H9 (cell line): Measurements from ENCODE around the gene ZNF202. TPM values are rescaled to one million over a fixed set of nuclear protein-coding genes. Genes with fewer than 3 reads are reported as not detected.
A peak's percentile ranks its signal among the peaks of the same experiment; 100 is the strongest.

Experiments
- DNase-seq: peaks from one replicate; pipeline ENCODE4 v3.0.0-alpha.2; 2017
- H2AFZ ChIP-seq: one replicate; pipeline ENCODE4 v1.6.1; 2013; ENCODE audit warnings: mild to moderate bottlenecking, low read length, control low read depth, moderate library complexity
- H2AK5ac ChIP-seq: 2 replicates; pipeline ENCODE4 v1.6.1; 2013; ENCODE audit warnings: low read length, control low read depth, mixed read lengths; ENCODE audit not compliant: insufficient read length
- H2BK120ac ChIP-seq: one replicate; pipeline ENCODE4 v1.6.1; 2013; ENCODE audit warnings: low read depth, mild to moderate bottlenecking, low read length, control low read depth, inconsistent platforms; ENCODE audit not compliant: poor library complexity, severe bottlenecking
- H2BK12ac ChIP-seq: 2 replicates; pipeline ENCODE4 v1.6.1; 2013; ENCODE audit warnings: low read length, control low read depth, mixed read lengths, low read depth; ENCODE audit not compliant: insufficient read length
- H2BK15ac ChIP-seq: 2 replicates; pipeline ENCODE4 v1.6.1; 2013; ENCODE audit warnings: low read depth, low read length, control low read depth
- H2BK20ac ChIP-seq: one replicate; pipeline ENCODE4 v1.6.1; 2013; ENCODE audit warnings: low read depth, mild to moderate bottlenecking, low read length, control low read depth, inconsistent platforms; ENCODE audit not compliant: poor library complexity, severe bottlenecking
- H2BK5ac ChIP-seq: 2 replicates; pipeline ENCODE4 v1.6.1; 2013; ENCODE audit warnings: low read length, control low read depth, mixed read lengths; ENCODE audit not compliant: insufficient read length
- H3K14ac ChIP-seq: 2 replicates; pipeline ENCODE4 v1.6.1; 2013; ENCODE audit warnings: low read length, control low read depth; ENCODE audit not compliant: insufficient read depth
- H3K18ac ChIP-seq: 2 replicates; pipeline ENCODE4 v1.6.1; 2013; ENCODE audit warnings: low read depth, mild to moderate bottlenecking, mixed read lengths, low read length, control low read depth; ENCODE audit not compliant: insufficient read length
- H3K23ac ChIP-seq: 2 replicates; pipeline ENCODE4 v1.6.1; 2013; ENCODE audit warnings: low read length, control low read depth, mixed read lengths, low read depth; ENCODE audit not compliant: insufficient read length
- H3K23me2 ChIP-seq: 2 replicates; pipeline ENCODE4 v1.6.1; 2013; ENCODE audit warnings: low read depth, mild to moderate bottlenecking, mixed read lengths, low read length, control low read depth; ENCODE audit not compliant: insufficient read length, poor library complexity, severe bottlenecking
- H3K27ac ChIP-seq: 2 replicates; pipeline ENCODE4 v1.5.1; 2013; ENCODE audit warnings: low read length, control low read depth, mixed read lengths, low read depth; ENCODE audit not compliant: insufficient read length
- H3K27me3 ChIP-seq: 2 replicates; pipeline ENCODE4 v1.6.1; 2013; ENCODE audit warnings: low read length, control low read depth, inconsistent platforms; ENCODE audit not compliant: insufficient read depth
- H3K4ac ChIP-seq: 2 replicates; pipeline ENCODE4 v1.6.1; 2013; ENCODE audit warnings: low read depth, mild to moderate bottlenecking, control low read depth, inconsistent platforms, low read length, moderate library complexity
- H3K4me1 ChIP-seq: 2 replicates; pipeline ENCODE4 v1.6.1; 2013; ENCODE audit warnings: low read length, control low read depth, inconsistent platforms; ENCODE audit not compliant: insufficient read depth
- H3K4me2 ChIP-seq: 2 replicates; pipeline ENCODE4 v1.6.1; 2013; ENCODE audit warnings: low read length, control low read depth, mixed read lengths; ENCODE audit not compliant: insufficient read length, insufficient read depth
- H3K56ac ChIP-seq: 2 replicates; pipeline ENCODE4 v1.6.1; 2013; ENCODE audit warnings: low read depth, mild to moderate bottlenecking, mixed read lengths, low read length, control low read depth; ENCODE audit not compliant: insufficient read length
- H3K79me1 ChIP-seq: 2 replicates; pipeline ENCODE4 v1.6.1; 2013; ENCODE audit warnings: low read depth, mild to moderate bottlenecking, moderate library complexity, low read length, control low read depth, inconsistent platforms; ENCODE audit not compliant: insufficient read depth, poor library complexity, severe bottlenecking
- H3K79me2 ChIP-seq: 2 replicates; pipeline ENCODE4 v1.6.1; 2013; ENCODE audit warnings: low read length, control low read depth, inconsistent platforms; ENCODE audit not compliant: insufficient read depth
- H3K9ac ChIP-seq: 2 replicates; pipeline ENCODE4 v1.6.1; 2013; ENCODE audit warnings: low read length, control low read depth, mixed read lengths; ENCODE audit not compliant: insufficient read length; ENCODE audit errors: extremely low read depth
- H3K9me3 ChIP-seq: one replicate; pipeline ENCODE4 v1.6.1; 2013; ENCODE audit warnings: low read depth, low read length, inconsistent platforms; ENCODE audit not compliant: control insufficient read depth
- H3T11ph ChIP-seq: one replicate; pipeline ENCODE4 v1.6.1; 2013; ENCODE audit warnings: mild to moderate bottlenecking, low read length, control low read depth, inconsistent platforms
- H4K20me1 ChIP-seq: one replicate; pipeline ENCODE4 v1.6.1; 2013; ENCODE audit not compliant: control insufficient read depth, insufficient read length, insufficient read depth
- H4K5ac ChIP-seq: 2 replicates; pipeline ENCODE4 v1.6.1; 2013; ENCODE audit warnings: low read depth, mild to moderate bottlenecking, mixed read lengths, low read length, control low read depth; ENCODE audit not compliant: insufficient read length
- H4K8ac ChIP-seq: replicated peaks from 2 replicates; pipeline ENCODE4 v1.6.1; 2013; ENCODE audit warnings: low read length, control low read depth, mixed read lengths, low read depth; ENCODE audit not compliant: insufficient read length
- H4K91ac ChIP-seq: 2 replicates; pipeline ENCODE4 v1.6.1; 2013; ENCODE audit warnings: low read depth, mild to moderate bottlenecking, moderate library complexity, mixed read lengths, low read length, control low read depth; ENCODE audit not compliant: insufficient read length
- H3K27ac Mint-ChIP-seq, 3 experiments: 2 replicates in 2 of 3; 3 replicates in 1 of 3; pipeline ENCODE4 v1.8.0; 2020 to 2021; ENCODE audit warnings: mixed read lengths in 3 of 3, mild to moderate bottlenecking in 1 of 3, moderate library complexity in 1 of 3
- H3K27me3 Mint-ChIP-seq: 2 replicates; pipeline ENCODE4 v1.8.0; 2021; ENCODE audit warnings: low read depth, mild to moderate bottlenecking, moderate library complexity, mixed read lengths
- H3K36me3 Mint-ChIP-seq, 3 experiments: 2 replicates in 2 of 3; 3 replicates in 1 of 3; pipeline ENCODE4 v1.8.0; 2020 to 2021; ENCODE audit warnings: low read depth in 3 of 3, mixed read lengths in 3 of 3; ENCODE audit not compliant: insufficient read depth in 1 of 3
- H3K4me1 Mint-ChIP-seq, 2 experiments: 2 replicates each; pipeline ENCODE4 v1.8.0; 2020; ENCODE audit warnings: mixed read lengths in 2 of 2
- H3K4me3 Mint-ChIP-seq, 2 experiments: 2 replicates in 1 of 2; 3 replicates in 1 of 2; pipeline ENCODE4 v1.8.0; 2020 to 2021; ENCODE audit warnings: mild to moderate bottlenecking in 2 of 2, mixed read lengths in 2 of 2, moderate library complexity in 1 of 2
- H3K9me3 Mint-ChIP-seq, 2 experiments: 2 replicates in 1 of 2; 3 replicates in 1 of 2; pipeline ENCODE4 v1.8.0; 2020; ENCODE audit warnings: mild to moderate bottlenecking in 2 of 2, mixed read lengths in 2 of 2, moderate library complexity in 1 of 2
- CTCF ChIP-seq: fragments of 200-600 bp; sonication (generic); conservative IDR thresholded peaks from 3 replicates; pipeline ENCODE4 v1.8.0; 2021; ENCODE audit warnings: antibody characterized with exemption, mild to moderate bottlenecking
- WGBS: extraction: QIAGEN DNeasy Blood & Tissue Kit; methylation state at CpG from one replicate; pipeline ENCODE4 v1.1.7; 2013; ENCODE audit warnings: missing lambda C conversion rate, low lambda C conversion rate, mixed read lengths; ENCODE audit not compliant: insufficient read length; ENCODE audit errors: extremely low coverage; 5-methylcytosine and 5-hydroxymethylcytosine counted together
- total RNA-seq: library from RNA; stranded (reverse); gene quantifications from 2 replicates; pipeline ENCODE4 v1.2.1, GENCODE V29; 2021

The ZNF202 gene
- total RNA-seq, 1 experiment from 2014 or later, result 49.2 TPM

DNA sequence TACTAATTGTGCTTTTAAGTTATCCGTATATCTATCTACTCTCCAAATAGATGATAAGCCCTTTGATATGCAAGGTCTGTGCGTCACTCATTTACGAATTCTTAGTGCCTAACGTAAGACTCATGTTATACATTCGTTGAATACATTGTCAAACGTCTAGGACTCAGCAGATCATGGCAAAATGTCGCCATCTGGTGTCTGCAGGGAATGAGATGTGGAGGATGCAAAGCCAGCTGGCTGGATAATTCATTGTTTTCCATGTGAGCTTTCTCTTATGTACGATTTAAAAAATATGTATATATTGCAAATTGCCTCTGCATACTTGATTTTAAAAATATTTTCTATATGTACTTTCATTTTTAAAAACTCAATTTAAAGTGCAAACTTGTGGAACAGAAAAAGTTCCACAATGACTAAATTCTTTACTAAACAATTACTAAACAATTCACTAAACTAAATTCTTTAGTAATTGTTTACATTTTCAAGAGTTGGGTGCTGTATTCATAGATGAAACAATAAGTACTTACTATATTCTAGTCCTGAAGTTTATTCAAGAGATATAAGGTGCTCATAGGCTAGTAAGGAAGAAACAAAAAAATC, 33.8 kb downstream of the ZNF202 start:
- H2AFZ ChIP-seq, result no peak overlapping the region
- no peak overlapping the region for H3T11ph ChIP-seq
- H3K79me1 ChIP-seq, result no peaks in the 10 kb centered on the region
- H4K91ac ChIP-seq, result no peak overlapping the region
- H3K9me3 ChIP-seq, result no peaks in the 10 kb centered on the region
- Mint-ChIP-seq H3K9me3 (peaks cover 0 to 3% of the 10 kb centered on the region in 2 experiments; a peak in 3 of 5 replicates), H3K4me1 (peaks cover 11 to 14% of the 10 kb centered on the region in 2 experiments), H3K27ac (no peak overlapping the region), H3K36me3 (0 out of 7 replicates have a peak, but pooled peaks cover 0 to 3% (median 0%) of the 10 kb centered on the region in 3 experiments), H3K27me3 (no peaks in the 10 kb centered on the region), H3K4me3 (no peak overlapping the region)
- no peak overlapping the region for H3K4me2 ChIP-seq
- H2BK20ac ChIP-seq, result no peak overlapping the region
- no peak overlapping the region for H3K56ac ChIP-seq
- H3K23ac ChIP-seq, result no peak overlapping the region
- peak; percentile 60 for DNase-seq
- H2AK5ac ChIP-seq, result no peak overlapping the region
- H3K4me1 ChIP-seq, result no peaks in the 10 kb centered on the region; the same call in 1 of the 2 replicates
- H3K79me2 ChIP-seq, result no peaks in the 10 kb centered on the region
- H3K27me3 ChIP-seq, result no peaks in the 10 kb centered on the region
- H2BK120ac ChIP-seq, result no peak overlapping the region
- no peaks in the 10 kb centered on the region for H4K20me1 ChIP-seq
- H3K23me2 ChIP-seq, result no peaks in the 10 kb centered on the region
- H2BK5ac ChIP-seq, result no peak overlapping the region
- no peak overlapping the region for H3K4ac ChIP-seq
- H3K14ac ChIP-seq, result no peak overlapping the region
- no peak overlapping the region for H2BK15ac ChIP-seq
- H3K9ac ChIP-seq, result no peak overlapping the region
- no peak overlapping the region for H3K18ac ChIP-seq
- H2BK12ac ChIP-seq, result no peak overlapping the region
- no peak overlapping the region for H3K27ac ChIP-seq
- TF ChIP-seq CTCF, result peak; percentile 91
- no peak overlapping the region for H4K5ac ChIP-seq
- no peak overlapping the region for H4K8ac ChIP-seq
- WGBS, result no CpG with 5 or more reads among the region's 8 CpGs
